ENCODE results near the gene CFAP46. TPM values are rescaled to one million over a fixed set of nuclear protein-coding genes. Genes with fewer than 3 reads are reported as not detected.
A peak's percentile ranks its signal among the peaks of the same experiment; 100 is the strongest.
"Not testable (repeated sequence)": the region's sequence is repeated elsewhere in the genome, so short reads cannot be mapped to it uniquely, and the experiment has no call there.

Gene CFAP46
- total and polyA plus RNA-seq, 2 donors from 2014 or later = 3.8 to 8.3 TPM

DNA sequence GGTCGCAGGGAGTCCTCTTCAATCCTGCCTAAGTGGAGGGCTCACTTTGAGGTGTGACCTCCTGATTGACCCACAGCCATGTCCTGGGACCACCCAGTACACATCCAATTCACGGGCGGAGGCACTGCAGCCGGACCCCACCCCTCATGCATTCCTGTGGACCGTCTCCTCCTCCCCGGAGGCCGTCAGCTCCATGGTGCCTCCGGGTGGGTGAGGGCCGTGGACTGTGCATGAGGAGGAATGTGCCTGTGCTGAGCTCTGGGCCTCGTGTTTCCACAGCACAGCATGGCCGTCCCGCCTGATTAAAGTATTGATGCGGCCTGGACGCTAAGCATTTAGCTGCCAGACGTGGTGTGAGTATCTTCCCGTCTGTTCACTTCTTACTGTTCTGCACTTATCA is 52.8 kb downstream of the CFAP46 start:
- no peaks in the 10 kb centered on the region for H3K27me3 ChIP-seq (ENCODE audit: control insufficient read depth, insufficient read depth, low read length)
- H3K4me3 ChIP-seq (ENCODE audit: low read length in 3 of 3) = no peak overlapping the region
- no peak for TF ChIP-seq CTCF (IDR thresholded peaks at IDR 0.05; ENCODE audit: borderline replicate concordance, extremely low read depth, insufficient read depth)
- no peaks in the 10 kb centered on the region for H3K36me3 ChIP-seq (ENCODE audit: control insufficient read depth in 2 of 3, insufficient read depth in 3 of 3, low read length in 3 of 3)
- no peak for DNase-seq
- FAIRE-seq = no peak
- no peaks in the 10 kb centered on the region for H3K9me3 ChIP-seq (ENCODE audit: control insufficient read depth in 2 of 3, insufficient read depth in 1 of 3, low read length in 3 of 3)
- no peak overlapping the region for H3K9ac ChIP-seq (ENCODE audit: low read length in 3 of 3)
- intact Hi-C loops (cut with DNase I) = no loop called here
- no peak overlapping the region for H3K27ac ChIP-seq (ENCODE audit: low read depth in 2 of 2, low read length in 2 of 2)
- H3K4me1 ChIP-seq (ENCODE audit: control insufficient read depth in 2 of 3, insufficient read depth in 2 of 3, low read depth in 1 of 3, low read length in 3 of 3) = no peaks in the 10 kb centered on the region

DNA sequence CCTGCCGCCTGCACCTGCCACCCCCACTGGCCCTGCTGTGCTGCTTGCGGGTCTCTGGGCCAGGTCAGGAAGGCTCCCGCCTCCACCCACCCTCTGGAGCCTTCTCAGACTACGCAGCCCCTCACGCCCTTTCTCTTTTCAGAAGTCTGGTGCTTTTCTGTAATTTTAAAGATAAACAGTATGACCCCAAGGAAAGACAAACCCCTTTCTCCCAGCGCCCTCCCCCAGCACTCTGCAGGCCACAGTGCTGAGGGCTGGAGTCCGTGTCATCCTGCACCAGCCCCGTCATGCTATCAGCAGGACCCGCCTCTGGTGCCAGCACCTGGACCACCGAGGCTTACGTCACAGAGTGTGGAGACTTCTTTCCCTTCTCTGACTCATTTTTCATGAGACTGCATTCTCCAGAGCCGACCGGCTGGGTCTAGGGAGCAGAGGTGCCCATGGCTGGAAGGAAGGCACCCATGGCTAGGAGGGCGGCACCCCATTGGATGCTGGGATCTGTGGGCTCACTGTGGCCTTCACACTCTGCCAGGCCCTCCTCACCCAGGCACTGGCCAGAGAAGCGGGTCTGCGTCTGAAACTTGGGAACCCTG is 53.4 kb downstream of the CFAP46 start:
- no peak for FAIRE-seq
- H3K4me1 ChIP-seq (ENCODE audit: control insufficient read depth in 2 of 3, insufficient read depth in 2 of 3, low read depth in 1 of 3, low read length in 3 of 3) = no peaks in the 10 kb centered on the region
- no peaks in the 10 kb centered on the region for H3K36me3 ChIP-seq (ENCODE audit: control insufficient read depth in 2 of 3, insufficient read depth in 3 of 3, low read length in 3 of 3)
- no peak for DNase-seq
- H3K4me3 ChIP-seq (ENCODE audit: low read length in 3 of 3) = no peak overlapping the region
- no peak for TF ChIP-seq CTCF (IDR thresholded peaks at IDR 0.05; ENCODE audit: borderline replicate concordance, extremely low read depth, insufficient read depth)
- no peaks in the 10 kb centered on the region for H3K27me3 ChIP-seq (ENCODE audit: control insufficient read depth, insufficient read depth, low read length)
- H3K9ac ChIP-seq (ENCODE audit: low read length in 3 of 3) = no peak overlapping the region
- H3K9me3 ChIP-seq (ENCODE audit: control insufficient read depth in 2 of 3, insufficient read depth in 1 of 3, low read length in 3 of 3) = no peaks in the 10 kb centered on the region
- no peak overlapping the region for H3K27ac ChIP-seq (ENCODE audit: low read depth in 2 of 2, low read length in 2 of 2)
- intact Hi-C loops (cut with DNase I) = no loop called here

DNA sequence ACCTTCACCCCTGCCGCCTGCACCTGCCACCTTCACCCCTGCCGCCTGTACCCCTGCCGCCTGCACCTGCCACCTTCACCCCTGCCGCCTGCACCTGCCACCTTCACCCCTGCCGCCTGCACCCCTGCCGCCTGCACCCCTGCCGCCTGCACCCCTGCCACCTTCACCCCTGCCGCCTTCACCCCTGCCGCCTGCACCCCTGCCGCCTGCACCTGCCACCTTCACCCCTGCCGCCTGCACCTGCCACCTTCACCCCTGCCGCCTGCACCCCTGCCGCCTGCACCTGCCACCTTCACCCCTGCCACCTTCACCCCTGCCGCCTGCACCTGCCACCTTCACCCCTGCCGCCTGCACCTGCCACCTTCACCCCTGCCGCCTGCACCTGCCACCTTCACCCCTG is 53.9 kb downstream of the CFAP46 start:
- H3K4me1 ChIP-seq (ENCODE audit: control insufficient read depth in 2 of 3, insufficient read depth in 2 of 3, low read depth in 1 of 3, low read length in 3 of 3); DNase-seq; H3K27me3 ChIP-seq (ENCODE audit: control insufficient read depth, insufficient read depth, low read length); FAIRE-seq; intact Hi-C loops (cut with DNase I); H3K9me3 ChIP-seq (ENCODE audit: control insufficient read depth in 2 of 3, insufficient read depth in 1 of 3, low read length in 3 of 3); H3K27ac ChIP-seq (ENCODE audit: low read depth in 2 of 2, low read length in 2 of 2); H3K4me3 ChIP-seq (ENCODE audit: low read length in 3 of 3); H3K36me3 ChIP-seq (ENCODE audit: control insufficient read depth in 2 of 3, insufficient read depth in 3 of 3, low read length in 3 of 3); H3K9ac ChIP-seq (ENCODE audit: low read length in 3 of 3): not testable (repeated sequence)

DNA sequence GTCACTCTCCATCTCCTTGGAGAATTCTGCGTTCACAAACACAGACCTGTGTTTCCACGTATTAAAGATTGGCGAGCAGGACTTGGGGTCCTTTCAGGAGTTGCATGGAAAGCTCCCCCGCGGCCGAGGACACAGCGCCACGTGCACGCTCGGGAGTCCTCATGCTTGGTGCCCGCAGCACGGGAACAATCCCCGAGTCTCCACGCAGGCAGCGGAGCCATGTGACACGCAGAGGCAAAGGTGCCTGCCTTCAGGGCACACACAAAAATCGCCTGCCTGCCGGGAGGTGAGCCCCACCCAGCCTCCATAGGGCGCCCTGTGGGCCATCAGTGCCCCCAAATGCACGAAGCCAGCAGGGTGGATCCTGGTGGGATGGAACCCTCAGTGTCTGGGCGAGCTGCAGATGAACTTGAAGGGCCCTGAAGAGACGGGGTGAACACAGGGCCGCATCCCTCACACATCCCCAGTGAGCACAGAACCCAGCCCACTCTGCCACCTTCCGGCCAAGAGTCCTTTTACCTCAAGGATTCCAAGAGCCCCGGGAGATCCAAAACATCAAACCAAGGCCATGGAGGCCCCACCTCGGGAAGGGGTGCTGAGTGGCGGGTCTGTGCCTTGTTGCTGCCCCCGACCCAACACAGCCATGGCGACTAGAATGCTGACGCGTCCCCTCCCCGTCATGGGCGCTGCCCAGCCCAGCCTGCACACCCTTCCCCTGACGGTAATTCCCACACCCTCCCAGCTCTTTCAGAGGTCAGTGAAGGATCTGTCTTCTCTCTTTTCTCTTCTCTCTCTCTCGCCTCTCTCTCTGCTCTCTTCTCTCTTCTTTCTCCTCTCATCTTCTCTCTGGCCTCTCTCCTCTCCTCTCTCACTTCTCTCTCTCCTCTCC is 55.9 kb downstream of the CFAP46 start:
- FAIRE-seq = no peak

More for the DNA sequence above, 55.9 kb downstream of the CFAP46 start:
- H3K27ac ChIP-seq (ENCODE audit: low read depth in 2 of 2, low read length in 2 of 2) = no peak overlapping the region
- H3K27me3 ChIP-seq (ENCODE audit: control insufficient read depth, insufficient read depth, low read length) = no peaks in the 10 kb centered on the region
- no peak overlapping the region for H3K9ac ChIP-seq (ENCODE audit: low read length in 3 of 3)
- no peaks in the 10 kb centered on the region for H3K36me3 ChIP-seq (ENCODE audit: control insufficient read depth in 2 of 3, insufficient read depth in 3 of 3, low read length in 3 of 3)
- no peaks in the 10 kb centered on the region for H3K9me3 ChIP-seq (ENCODE audit: control insufficient read depth in 2 of 3, insufficient read depth in 1 of 3, low read length in 3 of 3)
- intact Hi-C loops (cut with DNase I) = no loop called here
- no peaks in the 10 kb centered on the region for H3K4me1 ChIP-seq (ENCODE audit: control insufficient read depth in 2 of 3, insufficient read depth in 2 of 3, low read depth in 1 of 3, low read length in 3 of 3)
- no peak for TF ChIP-seq CTCF (IDR thresholded peaks at IDR 0.05; ENCODE audit: borderline replicate concordance, extremely low read depth, insufficient read depth)
- no peak overlapping the region for H3K4me3 ChIP-seq (ENCODE audit: low read length in 3 of 3)
- peak in 4 of 5 donors; percentile 25 to 49 (median 40) for DNase-seq
